ENCODE data around the gene TMEM154. TPM values are rescaled to one million over a fixed set of nuclear protein-coding genes. Genes with fewer than 3 reads are reported as not detected.
A peak's percentile ranks its signal among the peaks of the same experiment; 100 is the strongest.

The TMEM154 gene
- polyA plus RNA-seq, 3 donors: 24.7 to 157 (median 117) TPM

GRCh38 chr4:152646221-152646620 lies 33.6 kb downstream of the TMEM154 start:
- DNase-seq: no peak
- H3K4me3 ChIP-seq (replicated peaks in 1 of 3; ENCODE audit: low read depth in 2 of 3, low read length in 3 of 3): no peak overlapping the region
- WGBS (ENCODE audit: insufficient coverage): 100% methylated on average over 1 of the region's 3 CpGs
- no peaks in the 10 kb centered on the region for H3K9me3 ChIP-seq (replicated peaks in 1 of 2; ENCODE audit: control insufficient read depth in 1 of 2, insufficient read depth in 1 of 2, low read length in 2 of 2)
- TF ChIP-seq, protein P1, sequence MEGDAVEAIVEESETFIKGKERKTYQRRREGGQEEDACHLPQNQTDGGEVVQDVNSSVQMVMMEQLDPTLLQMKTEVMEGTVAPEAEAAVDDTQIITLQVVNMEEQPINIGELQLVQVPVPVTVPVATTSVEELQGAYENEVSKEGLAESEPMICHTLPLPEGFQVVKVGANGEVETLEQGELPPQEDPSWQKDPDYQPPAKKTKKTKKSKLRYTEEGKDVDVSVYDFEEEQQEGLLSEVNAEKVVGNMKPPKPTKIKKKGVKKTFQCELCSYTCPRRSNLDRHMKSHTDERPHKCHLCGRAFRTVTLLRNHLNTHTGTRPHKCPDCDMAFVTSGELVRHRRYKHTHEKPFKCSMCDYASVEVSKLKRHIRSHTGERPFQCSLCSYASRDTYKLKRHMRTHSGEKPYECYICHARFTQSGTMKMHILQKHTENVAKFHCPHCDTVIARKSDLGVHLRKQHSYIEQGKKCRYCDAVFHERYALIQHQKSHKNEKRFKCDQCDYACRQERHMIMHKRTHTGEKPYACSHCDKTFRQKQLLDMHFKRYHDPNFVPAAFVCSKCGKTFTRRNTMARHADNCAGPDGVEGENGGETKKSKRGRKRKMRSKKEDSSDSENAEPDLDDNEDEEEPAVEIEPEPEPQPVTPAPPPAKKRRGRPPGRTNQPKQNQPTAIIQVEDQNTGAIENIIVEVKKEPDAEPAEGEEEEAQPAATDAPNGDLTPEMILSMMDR (IDR thresholded peaks at IDR 0.05): no peak
- Mint-ChIP-seq H3K4me3 (no peak overlapping the region), H3K9me3 (peaks cover 0 to 2% (median 0%) of the 10 kb centered on the region in 7 donors), H3K36me3 (peaks cover 57 to 83% of the 10 kb centered on the region in 2 donors), H3K27me3 (ENCODE audit: low read depth in 3 of 3) (no peaks in the 10 kb centered on the region), H3K27ac (peak overlapping the region in 6 of 7 donors; percentile 70 to 100 (median 94)), H3K4me1 (peaks cover 55% of the 10 kb centered on the region)
- H3K9ac ChIP-seq (ENCODE audit: insufficient read depth, low read length, poor library complexity, severe bottlenecking): no peak overlapping the region
- no peaks in the 10 kb centered on the region for H3K27me3 ChIP-seq (ENCODE audit: control insufficient read depth in 2 of 2, insufficient read depth in 2 of 2, low read length in 2 of 2)
- peaks cover 51 to 55% of the 10 kb centered on the region in 2 donors for H3K4me1 ChIP-seq (ENCODE audit: control insufficient read depth in 1 of 2, insufficient read depth in 2 of 2, low read length in 2 of 2)
- H2AFZ ChIP-seq (ENCODE audit: insufficient read depth, low read depth, low read length, poor library complexity, severe bottlenecking): no peak overlapping the region
- peaks cover 37 to 65% of the 10 kb centered on the region in 2 donors for H3K36me3 ChIP-seq (replicated peaks in 1 of 2; ENCODE audit: control insufficient read depth in 1 of 2, insufficient read depth in 2 of 2, low read length in 2 of 2)
- H3K79me2 ChIP-seq (ENCODE audit: insufficient read depth, low read length): no peaks in the 10 kb centered on the region
- intact Hi-C loops (cut with micrococcal nuclease): loop anchor here in 1 of 2 donors (10.0 kb wide), 1 partner anchor 141 kb away; no protein-coding TSS in a partner anchor
- H3K4me2 ChIP-seq (replicated peaks; ENCODE audit: extremely low read depth, low read length, poor library complexity, severe bottlenecking): no peak overlapping the region
- no peaks in the 10 kb centered on the region for H4K20me1 ChIP-seq (ENCODE audit: insufficient read depth, low read length)
- peak overlapping the region in 1 of 2 donors; percentile 86 for H3K27ac ChIP-seq (ENCODE audit: low read depth in 1 of 2, low read length in 2 of 2)

GRCh38 chr4:152644130-152644529 lies 35.7 kb downstream of the TMEM154 start:
- Histone ChIP-seq H3K27ac (ENCODE audit: low read depth in 1 of 2, low read length in 2 of 2) (peak overlapping the region; percentile 86 to 88), H3K4me1 (ENCODE audit: control insufficient read depth in 1 of 2, insufficient read depth in 2 of 2, low read length in 2 of 2) (peaks cover 71 to 76% of the 10 kb centered on the region in 2 donors), H2AFZ (ENCODE audit: insufficient read depth, low read depth, low read length, poor library complexity, severe bottlenecking) (peak overlapping the region; percentile 69), H3K36me3 (replicated peaks in 1 of 2; ENCODE audit: control insufficient read depth in 1 of 2, insufficient read depth in 2 of 2, low read length in 2 of 2) (peaks cover 31 to 61% of the 10 kb centered on the region in 2 donors), H4K20me1 (ENCODE audit: insufficient read depth, low read length) (no peaks in the 10 kb centered on the region), H3K9ac (ENCODE audit: insufficient read depth, low read length, poor library complexity, severe bottlenecking) (peak overlapping the region; percentile 15), H3K4me2 (replicated peaks; ENCODE audit: extremely low read depth, low read length, poor library complexity, severe bottlenecking) (peak overlapping the region; percentile 68), H3K27me3 (ENCODE audit: control insufficient read depth in 2 of 2, insufficient read depth in 2 of 2, low read length in 2 of 2) (no peaks in the 10 kb centered on the region), H3K79me2 (ENCODE audit: insufficient read depth, low read length) (peaks cover 11% of the 10 kb centered on the region), H3K9me3 (replicated peaks in 1 of 2; ENCODE audit: control insufficient read depth in 1 of 2, insufficient read depth in 1 of 2, low read length in 2 of 2) (no peaks in the 10 kb centered on the region), H3K4me3 (replicated peaks in 1 of 3; ENCODE audit: low read depth in 2 of 3, low read length in 3 of 3) (peak overlapping the region in 1 of 3 experiments; percentile 56)
- H3K27me3 Mint-ChIP-seq (ENCODE audit: low read depth in 3 of 3): peaks cover 0 to 2% (median 2%) of the 10 kb centered on the region in 3 donors
- H3K27ac Mint-ChIP-seq: peak overlapping the region; percentile 94 to 100 (median 98)
- peaks cover 0 to 2% (median 0%) of the 10 kb centered on the region in 7 donors for H3K9me3 Mint-ChIP-seq
- intact Hi-C loops (cut with micrococcal nuclease): loop anchor here (5.0 to 10.0 kb wide), 3 partner anchors 33 to 139 kb away; partner anchors contain the start of genes TMEM154 (in 2 of the 2) and FBXW7 (in 1 of the 2)
- TF ChIP-seq, protein P1 (IDR thresholded peaks at IDR 0.05): no peak
- H3K4me1 Mint-ChIP-seq: peaks cover 74% of the 10 kb centered on the region
- H3K36me3 Mint-ChIP-seq: peaks cover 57 to 82% of the 10 kb centered on the region in 2 donors
- H3K4me3 Mint-ChIP-seq: peak overlapping the region; percentile 48 to 80
- peak in 1 of 3 donors; percentile 10 for DNase-seq
- no CpG with 5 or more reads among the region's 4 CpGs for WGBS (ENCODE audit: insufficient coverage)
